Left hindlimb (tissue), 1 donor: Measurements from ENCODE around the gene ZNF595.
A peak's percentile ranks its signal among the peaks of the same experiment; 100 is the strongest.
"Not testable (repeated sequence)": the region's sequence is repeated elsewhere in the genome, so short reads cannot be mapped to it uniquely, and the experiment has no call there.

Experiments used
- DNase-seq: peaks from one replicate; pipeline ENCODE4 v3.0.0-alpha.2; 2018

Gene ZNF595

GRCh38 chr4:86559-87324 is 33.6 kb downstream of the ZNF595 start:
- not testable (repeated sequence) for DNase-seq

GRCh38 chr4:98386-98785 is 45.3 kb downstream of the ZNF595 start:
- no peak for DNase-seq

GRCh38 chr4:99863-100262 is 46.7 kb downstream of the ZNF595 start:
- DNase-seq, result no peak

GRCh38 chr4:107083-107443 is 53.9 kb downstream of the ZNF595 start:
- DNase-seq, result no peak

GRCh38 chr4:107444-108429 is 54.6 kb downstream of the ZNF595 start:
- DNase-seq, result no peak

- no peak for DNase-seq
Observed at GRCh38 chr4:112771-113170, 59.6 kb downstream of the ZNF595 start.

- no peak for DNase-seq
Observed at GRCh38 chr4:113732-114131, 60.6 kb downstream of the ZNF595 start.

GRCh38 chr4:114149-114548 is 61.0 kb downstream of the ZNF595 start:
- no peak for DNase-seq

GRCh38 chr4:116499-116898 is 63.4 kb downstream of the ZNF595 start:
- DNase-seq, result no peak

- DNase-seq, result no peak
Observed at GRCh38 chr4:120616-121015, 67.5 kb downstream of the ZNF595 start.

- no peak for DNase-seq
Observed at GRCh38 chr4:121408-122084, 68.4 kb downstream of the ZNF595 start.

- DNase-seq, result not testable (repeated sequence)
Observed at GRCh38 chr4:123922-124274, 70.8 kb downstream of the ZNF595 start.

- DNase-seq, result peak; percentile 95
Observed at GRCh38 chr4:124275-125081, 71.4 kb downstream of the ZNF595 start, which contains the start of gene ZNF718. ZNF718 (plus strand) TSS chr4:124501; CDS start chr4:124671, 170 bp downstream.

- DNase-seq, result no peak
Observed at GRCh38 chr4:125091-125771, 72.1 kb downstream of the ZNF595 start.

- DNase-seq, result no peak
Observed at GRCh38 chr4:125833-126232, 72.7 kb downstream of the ZNF595 start.

- no peak for DNase-seq
Observed at GRCh38 chr4:132483-132882, 79.4 kb downstream of the ZNF595 start.
